ENCODE results near the gene YBEY. TPM values are rescaled to one million over a fixed set of nuclear protein-coding genes. Genes with fewer than 3 reads are reported as not detected.

The YBEY gene
- total and polyA plus RNA-seq, 8 donors = 4.4 to 15.3 (median 6.8) TPM

GRCh38 chr21:46243960-46244361 lies 42.2 kb upstream of the YBEY start:
- FAIRE-seq = no peak
- H3K27ac ChIP-seq = no peak overlapping the region
- no peak overlapping the region for H3K4me3 ChIP-seq
- no peak for DNase-seq
- H3K36me3 ChIP-seq = peaks cover 0 to 72% (median 19%) of the 10 kb centered on the region in 3 donors
- intact Hi-C loops (cut with DNase I) = no loop called here
- no peaks in the 10 kb centered on the region for H3K27me3 ChIP-seq
- no peaks in the 10 kb centered on the region for H3K9me3 ChIP-seq
- WGBS, 2 donors = 95 to 96% methylated on average over 3 of the region's 3 CpGs
- ATAC-seq = no peak
- TF ChIP-seq CTCF (IDR thresholded peaks at IDR 0.05) = no peak
- no peaks in the 10 kb centered on the region for H3K4me1 ChIP-seq

- Histone ChIP-seq H3K27ac (no peak overlapping the region), H3K4me1 (no peaks in the 10 kb centered on the region), H3K4me3 (no peak overlapping the region), H3K27me3 (no peaks in the 10 kb centered on the region), H3K9me3 (no peaks in the 10 kb centered on the region), H3K36me3 (peaks cover 0 to 71% (median 19%) of the 10 kb centered on the region in 3 donors)
- DNase-seq = no peak
- WGBS, 2 donors = 91 to 92% methylated on average over 8 of the region's 8 CpGs
- TF ChIP-seq CTCF (IDR thresholded peaks at IDR 0.05) = no peak
- intact Hi-C loops (cut with DNase I) = no loop called here
- no peak for FAIRE-seq
- ATAC-seq = no peak
Observed at GRCh38 chr21:46244602-46245001, 41.5 kb upstream of the YBEY start.

GRCh38 chr21:46245213-46245915 lies 40.8 kb upstream of the YBEY start:
- no peak for TF ChIP-seq CTCF (IDR thresholded peaks at IDR 0.05)
- no peak for FAIRE-seq
- intact Hi-C loops (cut with DNase I) = no loop called here
- H3K4me3 ChIP-seq = no peak overlapping the region
- no peak for DNase-seq
- no peaks in the 10 kb centered on the region for H3K27me3 ChIP-seq
- H3K4me1 ChIP-seq = no peaks in the 10 kb centered on the region
- peaks cover 0 to 71% (median 15%) of the 10 kb centered on the region in 3 donors for H3K36me3 ChIP-seq
- 85 to 95% methylated on average over 3 of the region's 3 CpGs for WGBS, 2 donors
- H3K27ac ChIP-seq = no peak overlapping the region
- no peak for ATAC-seq
- H3K9me3 ChIP-seq = no peaks in the 10 kb centered on the region

- no peak for TF ChIP-seq CTCF (IDR thresholded peaks at IDR 0.05)
- no peaks in the 10 kb centered on the region for H3K9me3 ChIP-seq
- DNase-seq (no peak), FAIRE-seq (no peak), ATAC-seq (no peak)
- H3K27me3 ChIP-seq = no peaks in the 10 kb centered on the region
- H3K4me3 ChIP-seq = no peak overlapping the region
- 82 to 85% methylated on average over 6 of the region's 6 CpGs for WGBS, 2 donors
- H3K4me1 ChIP-seq = no peaks in the 10 kb centered on the region
- intact Hi-C loops (cut with DNase I) = no loop called here
- H3K27ac ChIP-seq = no peak overlapping the region
- peaks cover 0 to 78% (median 21%) of the 10 kb centered on the region in 3 donors for H3K36me3 ChIP-seq
Observed at GRCh38 chr21:46246345-46246744, 39.8 kb upstream of the YBEY start.

- Histone ChIP-seq H3K27me3 (no peaks in the 10 kb centered on the region), H3K27ac (no peak overlapping the region), H3K4me1 (no peaks in the 10 kb centered on the region), H3K4me3 (no peak overlapping the region), H3K9me3 (no peaks in the 10 kb centered on the region), H3K36me3 (peaks cover 0 to 78% (median 21%) of the 10 kb centered on the region in 3 donors)
- FAIRE-seq = no peak
- ATAC-seq = no peak
- DNase-seq = no peak
- no peak for TF ChIP-seq CTCF (IDR thresholded peaks at IDR 0.05)
- 99 to 100% methylated on average over 3 of the region's 3 CpGs for WGBS, 2 donors
- intact Hi-C loops (cut with DNase I) = no loop called here
Observed at GRCh38 chr21:46247699-46248421, 38.3 kb upstream of the YBEY start.
